Measurements from ENCODE around the gene ILF2. TPM values are rescaled to one million over a fixed set of nuclear protein-coding genes. Genes with fewer than 3 reads are reported as not detected.

Gene ILF2
- total and polyA plus RNA-seq, 2 of the 13 experiments (the other 11 are each of a cell fraction or from before 2014, with no cell fraction given): 292 to 366 TPM

- no peak for TF ChIP-seq ZNF704 (CRISPR knock-in tag; IDR thresholded peaks at IDR 0.05; ENCODE audit: borderline replicate concordance)
- no peak for TF ChIP-seq ZNF335 (CRISPR knock-in tag; IDR thresholded peaks at IDR 0.05)
- TF ChIP-seq ZNF878 (CRISPR knock-in tag; IDR thresholded peaks at IDR 0.05): no peak
- no peak for TF ChIP-seq PRDM4 (CRISPR knock-in tag; IDR thresholded peaks at IDR 0.05; ENCODE audit: borderline replicate concordance)
- no peak for TF ChIP-seq ZNF614 (CRISPR knock-in tag; IDR thresholded peaks at IDR 0.05; ENCODE audit: borderline replicate concordance)
- no peak for TF ChIP-seq CSRNP1 (CRISPR knock-in tag; IDR thresholded peaks at IDR 0.05)
- TF ChIP-seq ZNF432 (CRISPR knock-in tag; IDR thresholded peaks at IDR 0.05; ENCODE audit: borderline replicate concordance): no peak
- no peak for TF ChIP-seq MIXL1 (CRISPR knock-in tag; IDR thresholded peaks at IDR 0.05)
- TF ChIP-seq XRCC5 (optimal IDR thresholded peaks at IDR 0.05; ENCODE audit: low read length): no peak
- no peak for TF ChIP-seq MXI1 (IDR thresholded peaks at IDR 0.05; ENCODE audit: borderline replicate concordance, low read depth, low read length)
- TF ChIP-seq PBX2 (CRISPR knock-in tag; IDR thresholded peaks at IDR 0.05): no peak
- TF ChIP-seq NR2C2 (CRISPR knock-in tag; IDR thresholded peaks at IDR 0.05; ENCODE audit: borderline replicate concordance): no peak
- no peak for TF ChIP-seq MATR3 (CRISPR knock-in tag; IDR thresholded peaks at IDR 0.05)
- TF ChIP-seq SRF (IDR thresholded peaks at IDR 0.05; ENCODE audit: low read depth, low read length): no peak
- no peak for TF ChIP-seq GTF3A (CRISPR knock-in tag; conservative IDR thresholded peaks at IDR 0.05)
- no peak for TF ChIP-seq SKIL (CRISPR knock-in tag; IDR thresholded peaks at IDR 0.05; ENCODE audit: borderline replicate concordance)
- TF ChIP-seq HES4 (CRISPR knock-in tag; IDR thresholded peaks at IDR 0.05; ENCODE audit: borderline replicate concordance): no peak
- no peak for TF ChIP-seq CEBPB (IDR thresholded peaks at IDR 0.05; ENCODE audit: borderline replicate concordance, low read depth, low read length)
Observed at GRCh38 chr1:153616144-153616916, 54.5 kb downstream of the ILF2 start, which contains the start of gene S100A14 (continued).
